Cardiac fibroblast (primary cell): ENCODE results near the gene GATC.

Source experiments
- DNase-seq, 2 donors: peaks; one replicate each; pipeline versions ENCODE4 v3.0.0 to v3.0.0-alpha.2; 2010; ENCODE audit warnings: low read depth in 2 of 2
- H3K4me3 ChIP-seq, 2 donors: replicated peaks in 1 of 2; 1 replicate in 1 of 2; 2 replicates in 1 of 2; pipeline ENCODE4 v1.5.1; 2011; ENCODE audit warnings: low read depth in 2 of 2, low read length in 2 of 2, mild to moderate bottlenecking in 2 of 2, moderate library complexity in 1 of 2
- TF ChIP-seq, protein P1 (sequence below): IDR thresholded peaks from one replicate; pipeline ENCODE4 v1.5.1; 2011; ENCODE audit warnings: low read depth, mild to moderate bottlenecking, low read length, inconsistent platforms

GATC gene

DNA sequence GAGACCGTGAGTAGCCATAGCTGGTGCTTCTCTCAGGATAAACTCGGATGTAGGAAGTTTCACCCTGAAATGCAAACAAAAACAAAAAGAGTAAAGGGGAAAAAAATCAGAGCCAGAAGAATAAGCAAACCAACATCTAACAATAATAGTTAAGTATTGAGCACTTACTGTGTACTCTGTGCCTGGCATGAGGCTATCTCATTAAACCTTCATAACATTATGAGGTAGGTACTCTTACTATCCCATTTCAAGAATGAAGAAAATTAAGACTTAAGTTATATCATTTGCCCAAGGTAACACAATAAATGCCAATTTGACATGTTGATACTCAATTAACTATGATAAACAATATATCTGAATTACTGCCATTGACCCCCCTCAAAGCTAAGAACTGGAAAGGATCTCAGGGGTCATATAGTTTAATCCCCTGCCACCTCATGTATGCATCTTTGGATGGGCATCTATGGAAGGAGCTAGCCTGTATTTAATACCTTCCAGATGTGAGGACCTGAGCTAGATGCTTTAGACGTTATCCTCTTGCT, 15.9 kb downstream of the GATC start:
- H3K4me3 ChIP-seq: no peak overlapping the region
- DNase-seq: no peak
- TF ChIP-seq, protein P1, sequence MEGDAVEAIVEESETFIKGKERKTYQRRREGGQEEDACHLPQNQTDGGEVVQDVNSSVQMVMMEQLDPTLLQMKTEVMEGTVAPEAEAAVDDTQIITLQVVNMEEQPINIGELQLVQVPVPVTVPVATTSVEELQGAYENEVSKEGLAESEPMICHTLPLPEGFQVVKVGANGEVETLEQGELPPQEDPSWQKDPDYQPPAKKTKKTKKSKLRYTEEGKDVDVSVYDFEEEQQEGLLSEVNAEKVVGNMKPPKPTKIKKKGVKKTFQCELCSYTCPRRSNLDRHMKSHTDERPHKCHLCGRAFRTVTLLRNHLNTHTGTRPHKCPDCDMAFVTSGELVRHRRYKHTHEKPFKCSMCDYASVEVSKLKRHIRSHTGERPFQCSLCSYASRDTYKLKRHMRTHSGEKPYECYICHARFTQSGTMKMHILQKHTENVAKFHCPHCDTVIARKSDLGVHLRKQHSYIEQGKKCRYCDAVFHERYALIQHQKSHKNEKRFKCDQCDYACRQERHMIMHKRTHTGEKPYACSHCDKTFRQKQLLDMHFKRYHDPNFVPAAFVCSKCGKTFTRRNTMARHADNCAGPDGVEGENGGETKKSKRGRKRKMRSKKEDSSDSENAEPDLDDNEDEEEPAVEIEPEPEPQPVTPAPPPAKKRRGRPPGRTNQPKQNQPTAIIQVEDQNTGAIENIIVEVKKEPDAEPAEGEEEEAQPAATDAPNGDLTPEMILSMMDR: no peak

- H3K4me3 ChIP-seq: no peak overlapping the region
- TF ChIP-seq, protein P1: no peak
- DNase-seq: no peak
These were observed 17.5 kb downstream of the GATC start for GRCh38 chr12:120463712-120464111.

- no peak for DNase-seq
- TF ChIP-seq, protein P1: no peak
- no peak overlapping the region for H3K4me3 ChIP-seq
These were observed 19.5 kb downstream of the GATC start for GRCh38 chr12:120465756-120466155.

GRCh38 chr12:120466560-120467315, 20.5 kb downstream of the GATC start:
- H3K4me3 ChIP-seq: no peak overlapping the region
- TF ChIP-seq, protein P1: peak; percentile 64
- DNase-seq: peak; percentile 60 to 61

DNA sequence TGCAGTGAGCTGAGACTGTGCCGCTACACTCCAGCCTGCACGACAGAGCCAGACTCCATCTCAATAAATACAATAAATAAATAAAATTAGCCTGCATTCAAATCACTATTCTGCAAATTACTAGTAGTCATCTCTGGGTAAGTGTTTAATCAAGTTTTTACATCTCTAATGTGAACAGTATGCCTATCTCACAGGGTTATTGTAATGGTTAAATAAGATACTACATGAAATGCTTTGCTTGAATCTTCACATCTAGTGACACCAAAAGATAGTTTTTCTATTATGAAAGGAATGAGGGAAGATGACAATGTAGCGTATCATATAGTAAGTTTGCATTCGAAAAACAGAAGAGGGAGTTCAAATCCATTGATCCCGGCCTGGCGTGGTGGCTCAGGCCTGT, 21.2 kb downstream of the GATC start:
- no peak overlapping the region for H3K4me3 ChIP-seq
- TF ChIP-seq, protein P1: no peak
- no peak for DNase-seq

- TF ChIP-seq, protein P1: no peak
- H3K4me3 ChIP-seq: peak overlapping the region; percentile 94 to 96
- DNase-seq: peak; percentile 74 to 75
These were observed 22.1 kb downstream of the GATC start for GRCh38 chr12:120468325-120468820.
